H1 (cell line): ENCODE data around the gene IQGAP1. TPM values are rescaled to one million over a fixed set of nuclear protein-coding genes. Genes with fewer than 3 reads are reported as not detected.

Experiments
- CTCF ChIA-PET: fragments of 300-600 bp; sonication (Branson Sonifier 250); formaldehyde crosslinking; loops from one replicate; lab custom pipeline; 2021; ENCODE audit not compliant: partially characterized antibody; lab: Charles Lee
- POLR2A ChIA-PET: fragments of 300-600 bp; sonication (Branson Sonifier 250); formaldehyde crosslinking; loops from one replicate; lab custom pipeline; 2021; ENCODE audit warnings: inconsistent platforms; ENCODE audit not compliant: partially characterized antibody; lab: Charles Lee
- DNase-seq, 2 experiments: peaks; one replicate each; pipeline versions ENCODE4 v3.0.0 to v3.0.0-alpha.2; 2010 to 2022; ENCODE audit warnings: low spot score in 2 of 2, low read depth in 1 of 2, mixed read lengths in 1 of 2
- FAIRE-seq: peaks from 2 replicates; lab custom pipeline; 2011; peaks lifted over from hg19 to GRCh38; lab: Jason Lieb, UNC
- H2AFZ ChIP-seq: 2 replicates; pipeline ENCODE4 v1.8.1; 2012; ENCODE audit warnings: low read length, inconsistent platforms
- H2AK5ac ChIP-seq: 2 replicates; pipeline ENCODE4 v1.6.1; 2013; ENCODE audit warnings: low read depth, low read length
- H2BK120ac ChIP-seq: replicated peaks from 2 replicates; pipeline ENCODE3; 2013; ENCODE audit warnings: low read depth, low read length, inconsistent platforms
- H2BK12ac ChIP-seq: 2 replicates; pipeline ENCODE4 v1.6.1; 2013; ENCODE audit warnings: low read depth, low read length
- H2BK15ac ChIP-seq: 2 replicates; pipeline ENCODE4 v1.6.1; 2013; ENCODE audit warnings: low read length
- H2BK20ac ChIP-seq: 2 replicates; pipeline ENCODE4 v1.6.1; 2013; ENCODE audit warnings: low read length
- H2BK5ac ChIP-seq: 2 replicates; pipeline ENCODE4 v1.6.1; 2013; ENCODE audit warnings: low read depth, low read length
- H3K14ac ChIP-seq: 2 replicates; pipeline ENCODE4 v1.6.1; 2013; ENCODE audit warnings: inconsistent platforms; ENCODE audit not compliant: insufficient read length
- H3K18ac ChIP-seq: 2 replicates; pipeline ENCODE4 v1.6.1; 2013; ENCODE audit warnings: low read length; ENCODE audit errors: extremely low read depth
- H3K23ac ChIP-seq: 2 replicates; pipeline ENCODE4 v1.6.1; 2013; ENCODE audit warnings: inconsistent platforms; ENCODE audit not compliant: insufficient read length
- H3K23me2 ChIP-seq: 2 replicates; pipeline ENCODE4 v1.6.1; 2013; ENCODE audit warnings: low read depth, low read length
- H3K27ac ChIP-seq: 2 replicates; pipeline ENCODE4 v1.6.1; 2011; ENCODE audit warnings: low read depth, low read length, inconsistent platforms
- H3K27me3 ChIP-seq, 4 experiments: replicated peaks in 1 of 4; 1 replicate in 1 of 4; 2 replicates in 3 of 4; pipeline versions ENCODE4 v1.6.1 to v1.8.1; 2011 to 2013; ENCODE audit warnings: low read length in 3 of 4, mild to moderate bottlenecking in 3 of 4, inconsistent platforms in 2 of 4, mixed read lengths in 2 of 4, moderate library complexity in 1 of 4; ENCODE audit not compliant: control insufficient read depth in 3 of 4, insufficient read depth in 3 of 4; ENCODE audit errors: extremely low read depth in 1 of 4
- H3K36me3 ChIP-seq, 4 experiments: 2 replicates each; pipeline versions ENCODE4 v1.6.1 to v1.8.1; 2011 to 2013; ENCODE audit warnings: mild to moderate bottlenecking in 4 of 4, low read length in 3 of 4, moderate library complexity in 2 of 4, control low read depth in 1 of 4, inconsistent platforms in 1 of 4; ENCODE audit not compliant: insufficient read depth in 4 of 4, control insufficient read depth in 2 of 4
- H3K4ac ChIP-seq: replicated peaks from 2 replicates; pipeline ENCODE3; 2013; ENCODE audit warnings: low read length, low read depth, mixed read lengths, inconsistent platforms; ENCODE audit not compliant: insufficient read length
- H3K4me1 ChIP-seq, 4 experiments: replicated peaks in 1 of 4; 1 replicate in 1 of 4; 2 replicates in 3 of 4; pipeline versions ENCODE4 v1.6.1 to v1.8.1; 2011 to 2013; ENCODE audit warnings: low read length in 3 of 4, inconsistent platforms in 2 of 4, mixed read lengths in 1 of 4; ENCODE audit not compliant: insufficient read depth in 4 of 4, control insufficient read depth in 3 of 4
- H3K4me2 ChIP-seq, 2 experiments: 2 replicates each; pipeline versions ENCODE4 v1.6.1 to v1.8.1; 2011 to 2013; ENCODE audit warnings: low read depth in 2 of 2, low read length in 2 of 2, control low read depth in 1 of 2, inconsistent platforms in 1 of 2, mild to moderate bottlenecking in 1 of 2; ENCODE audit not compliant: insufficient read depth in 1 of 2
- H3K4me3 ChIP-seq, 4 experiments: fragments of 200-600, 300-600 bp in 1 of 4; sonication (generic), shearing (Covaris generic), sonication (Bioruptor Twin) in 1 of 4; 2 replicates each; pipeline versions ENCODE4 v1.5.1 to v1.8.1; 2011 to 2016; ENCODE audit warnings: low read length in 4 of 4, low read depth in 3 of 4, control low read depth in 2 of 4, inconsistent platforms in 2 of 4, mild to moderate bottlenecking in 2 of 4, mixed read lengths in 1 of 4, moderate library complexity in 1 of 4; ENCODE audit not compliant: insufficient read depth in 2 of 4; ENCODE audit errors: extremely low read depth in 1 of 4
- H3K56ac ChIP-seq: replicated peaks from 2 replicates; pipeline ENCODE3; 2013; ENCODE audit warnings: low read depth, mild to moderate bottlenecking, mixed read lengths, low read length, inconsistent platforms; ENCODE audit not compliant: insufficient read length
- H3K79me1 ChIP-seq: 2 replicates; pipeline ENCODE4 v1.6.1; 2013; ENCODE audit warnings: low read depth, low read length, control low read depth
- H3K79me2 ChIP-seq, 2 experiments: 2 replicates each; pipeline versions ENCODE4 v1.6.1 to v1.8.1; 2012 to 2013; ENCODE audit warnings: low read length in 2 of 2, mild to moderate bottlenecking in 2 of 2, inconsistent platforms in 1 of 2; ENCODE audit not compliant: insufficient read depth in 2 of 2, control insufficient read depth in 1 of 2
- H3K9ac ChIP-seq, 4 experiments: replicated peaks in 1 of 4; 1 replicate in 1 of 4; 2 replicates in 3 of 4; pipeline versions ENCODE4 v1.6.1 to v1.8.1; 2011 to 2013; ENCODE audit warnings: low read depth in 3 of 4, low read length in 3 of 4, control low read depth in 2 of 4, mild to moderate bottlenecking in 2 of 4, moderate library complexity in 2 of 4, inconsistent platforms in 1 of 4; ENCODE audit errors: extremely low read depth in 1 of 4
- H3K9me3 ChIP-seq, 2 experiments: 2 replicates each; pipeline versions ENCODE4 v1.6.1 to v1.8.1; 2012 to 2013; ENCODE audit warnings: mild to moderate bottlenecking in 2 of 2, moderate library complexity in 2 of 2, control low read depth in 1 of 2, inconsistent platforms in 1 of 2, low read depth in 1 of 2, low read length in 1 of 2, mixed read lengths in 1 of 2; ENCODE audit not compliant: insufficient read depth in 2 of 2
- H4K20me1 ChIP-seq, 2 experiments: replicated peaks in 1 of 2; 2 replicates each; pipeline versions ENCODE3 to v1.8.1; 2011 to 2013; ENCODE audit warnings: inconsistent platforms in 2 of 2, low read length in 2 of 2, mild to moderate bottlenecking in 1 of 2; ENCODE audit not compliant: insufficient read depth in 2 of 2, control insufficient read depth in 1 of 2
- H4K5ac ChIP-seq: 2 replicates; pipeline ENCODE4 v1.6.1; 2013; ENCODE audit warnings: low read length, low read depth, mixed read lengths, inconsistent platforms; ENCODE audit not compliant: insufficient read length
- H4K8ac ChIP-seq: 2 replicates; pipeline ENCODE4 v1.8.0; 2013; ENCODE audit warnings: mild to moderate bottlenecking, moderate library complexity, low read length, inconsistent platforms; ENCODE audit not compliant: insufficient read depth; ENCODE audit errors: extremely low read depth
- H4K91ac ChIP-seq: replicated peaks from 2 replicates; pipeline ENCODE3; 2013; ENCODE audit warnings: low read length, mixed read lengths, inconsistent platforms; ENCODE audit not compliant: insufficient read length
- CREB1 ChIP-seq: IDR thresholded peaks from 2 replicates; pipeline ENCODE4 v1.6.1; 2012; ENCODE audit warnings: inconsistent platforms
- JUND ChIP-seq: IDR thresholded peaks from 2 replicates; pipeline ENCODE4 v1.6.1; 2011; ENCODE audit warnings: mild to moderate bottlenecking, improper control_type of control experiment, low read length
- KDM5A ChIP-seq: fragments of 200-600 bp; IDR thresholded peaks from 2 replicates; pipeline ENCODE4 v1.7.1; 2012; ENCODE audit warnings: mild to moderate bottlenecking, low read length, inconsistent platforms, mixed read lengths
- PHF8 ChIP-seq: fragments of 200-600 bp; sonication (generic); conservative IDR thresholded peaks from 2 replicates; pipeline ENCODE4 v1.7.1; 2012; ENCODE audit warnings: low read depth, mild to moderate bottlenecking, inconsistent platforms, low read length, moderate library complexity
- POU5F1 ChIP-seq: IDR thresholded peaks from 2 replicates; pipeline ENCODE4 v1.6.1; 2011; ENCODE audit warnings: low read depth, mild to moderate bottlenecking, low read length, moderate library complexity
- SIN3A ChIP-seq, 2 experiments: IDR thresholded peaks in 1 of 2; conservative IDR thresholded peaks in 1 of 2; 2 replicates each; pipeline ENCODE4 v1.6.1; 2011 to 2012; ENCODE audit warnings: low read length in 2 of 2, improper control_type of control experiment in 1 of 2, low read depth in 1 of 2, mild to moderate bottlenecking in 1 of 2
- WGBS, 2 experiments: shearing (Covaris generic) in 1 of 2; methylation state at CpG; one replicate each; pipeline versions ENCODE4 v1.1.6 to v1.1.7; 2013 to 2015; ENCODE audit warnings: low lambda C conversion rate in 2 of 2, mixed read lengths in 2 of 2, inconsistent platforms in 1 of 2, low coverage in 1 of 2, missing lambda C conversion rate in 1 of 2; ENCODE audit not compliant: insufficient replicate concordance in 2 of 2, insufficient coverage in 1 of 2, insufficient read length in 1 of 2; ENCODE audit errors: extremely low coverage in 1 of 2, missing lambda C conversion rate in 1 of 2; 5-methylcytosine and 5-hydroxymethylcytosine counted together
- polyA plus RNA-seq, 7 experiments: library from polyadenylated mRNA; depleted of rRNA in 3 of 7; stranded (reverse) in 5 of 7; unstranded in 2 of 7; fragments of >200 nt in 5 of 7; fragments of 200-250 nt in 2 of 7; gene quantifications; 1 replicate in 5 of 7; 2 replicates in 1 of 7; 4 replicates in 1 of 7; pipeline versions ENCODE4 v1.2.1 to v1.2.3, GENCODE V29; 2011 to 2013; ENCODE audit warnings: missing spikeins in 2 of 7, mixed read lengths in 2 of 7
- total RNA-seq: library from RNA; stranded (reverse); fragmentation: NEBNext Ultra II Directional; extraction: Animal tissue kit (Norgen Biotek cat#: 25700); gene quantifications from 2 replicates; pipeline ENCODE4 v1.2.1, GENCODE V29; 2021

IQGAP1 gene
- total and polyA plus RNA-seq, 2 of the 8 experiments (the other 6 are each of a cell fraction or from before 2014, with no cell fraction given): 56.0 to 138 TPM

GRCh38 chr15:90367576-90367975, 20.5 kb upstream of the IQGAP1 start:
- H3K4me1 ChIP-seq: no peaks in the 10 kb centered on the region
- no peak overlapping the region for H4K5ac ChIP-seq
- H3K9ac ChIP-seq: no peak overlapping the region
- no peak overlapping the region for H2AFZ ChIP-seq
- H3K14ac ChIP-seq: no peak overlapping the region
- no peak overlapping the region for H4K91ac ChIP-seq
- no peak overlapping the region for H3K23ac ChIP-seq
- H3K56ac ChIP-seq: no peak overlapping the region
- TF ChIP-seq KDM5A: no peak
- no peak for TF ChIP-seq CREB1
- no peak for TF ChIP-seq POU5F1
- no peak for TF ChIP-seq PHF8
- no peak for TF ChIP-seq JUND
- TF ChIP-seq SIN3A (conservative IDR thresholded peaks at IDR 0.05 in 1 of 2, IDR thresholded peaks at IDR 0.05 in 1 of 2; ENCODE audit: low read depth in 1 of 2, low read length in 2 of 2): no peak
- no peaks in the 10 kb centered on the region for H3K27me3 ChIP-seq
- no peak overlapping the region for H2BK12ac ChIP-seq
- H4K8ac ChIP-seq: no peak overlapping the region
- WGBS, 2 experiments: 85% methylated on average over 3 of the region's 3 CpGs; no CpG with 5 or more reads in 1 of the 2 experiments
- H2BK120ac ChIP-seq: no peak overlapping the region
- no peaks in the 10 kb centered on the region for H3K79me1 ChIP-seq
- no peak overlapping the region for H2BK20ac ChIP-seq
- DNase-seq (no peak), FAIRE-seq (no peak)
- no peak overlapping the region for H2BK15ac ChIP-seq
- H3K4ac ChIP-seq: no peak overlapping the region
- H3K18ac ChIP-seq: no peak overlapping the region
- no peak overlapping the region for H2AK5ac ChIP-seq
- no peaks in the 10 kb centered on the region for H3K79me2 ChIP-seq
- H3K4me3 ChIP-seq: no peak overlapping the region
- no peak overlapping the region for H3K4me2 ChIP-seq
- H3K36me3 ChIP-seq: no peaks in the 10 kb centered on the region
- POLR2A ChIA-PET: no interaction called here
- no peak overlapping the region for H2BK5ac ChIP-seq
- H3K9me3 ChIP-seq: no peaks in the 10 kb centered on the region
- CTCF ChIA-PET: interaction anchor here (0.6 to 2.5 kb wide), 6 partner anchors 10 to 115 kb away, joined by 3 to 13 read pairs (median 4); no protein-coding TSS in a partner anchor
- no peak overlapping the region for H3K27ac ChIP-seq
- no peaks in the 10 kb centered on the region for H4K20me1 ChIP-seq
- H3K23me2 ChIP-seq: no peaks in the 10 kb centered on the region
